ENCODE measurements around the gene SF3B3. TPM values are rescaled to one million over a fixed set of nuclear protein-coding genes. Genes with fewer than 3 reads are reported as not detected.

Gene SF3B3
- polyA plus RNA-seq, 10 donors = 174 to 266 (median 220) TPM

DNA sequence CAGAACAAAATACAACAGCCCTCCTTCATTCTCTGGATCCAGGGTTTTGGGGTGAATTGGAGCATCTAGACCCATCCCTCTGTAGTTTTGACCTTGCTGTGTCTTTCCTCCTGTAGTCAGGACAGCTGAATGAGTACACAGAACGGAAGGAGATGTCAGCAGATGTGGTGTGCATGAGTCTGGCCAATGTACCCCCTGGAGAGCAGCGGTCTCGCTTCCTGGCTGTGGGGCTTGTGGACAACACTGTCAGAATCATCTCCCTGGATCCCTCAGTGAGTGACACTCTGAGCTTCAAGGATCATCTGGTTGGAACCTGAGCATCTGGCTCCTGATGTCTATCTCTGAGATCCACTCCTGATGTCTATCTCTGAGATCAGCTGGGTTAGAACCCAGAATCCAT lies 32.4 kb downstream of the SF3B3 start:
- DNase-seq = no peak

DNA sequence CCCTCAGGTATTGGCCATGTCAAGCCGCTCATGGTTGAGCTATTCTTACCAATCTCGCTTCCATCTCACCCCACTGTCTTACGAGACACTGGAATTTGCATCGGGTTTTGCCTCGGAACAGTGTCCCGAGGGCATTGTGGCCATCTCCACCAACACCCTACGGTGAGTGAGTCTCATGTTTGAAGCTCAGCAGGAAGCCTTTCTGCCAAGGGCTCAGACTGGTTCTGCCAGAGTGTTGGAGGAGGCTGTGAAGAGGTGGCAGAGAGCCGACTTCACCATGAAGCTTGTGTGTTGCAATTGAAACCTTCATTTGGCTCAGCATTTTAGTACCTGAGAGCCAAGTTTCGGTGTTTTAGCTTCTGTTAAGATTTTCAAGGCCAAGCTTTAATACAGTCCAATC lies 38.0 kb downstream of the SF3B3 start:
- no peak for DNase-seq

DNA sequence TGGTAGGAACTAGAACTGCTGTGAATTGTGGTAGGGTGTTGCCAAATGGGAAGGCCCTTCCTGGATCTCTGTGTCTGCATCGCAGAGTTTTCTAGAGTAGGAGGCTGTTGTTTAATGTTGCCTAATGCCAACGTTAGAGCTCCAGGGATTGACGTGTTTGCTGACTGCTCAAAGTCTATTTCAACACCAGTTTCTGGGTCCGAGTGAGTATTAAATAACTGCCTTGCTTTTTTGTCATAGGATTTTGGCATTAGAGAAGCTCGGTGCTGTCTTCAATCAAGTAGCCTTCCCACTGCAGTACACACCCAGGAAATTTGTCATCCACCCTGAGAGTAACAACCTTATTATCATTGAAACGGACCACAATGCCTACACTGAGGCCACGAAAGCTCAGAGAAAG lies 40.0 kb downstream of the SF3B3 start:
- no peak for DNase-seq

- no peak for DNase-seq
Measured at GRCh38 chr16:70565053-70565452, 41.4 kb downstream of the SF3B3 start.

- no peak for DNase-seq
Measured at GRCh38 chr16:70568601-70569237, 45.1 kb downstream of the SF3B3 start.

GRCh38 chr16:70569752-70570151 lies 46.1 kb downstream of the SF3B3 start:
- DNase-seq = no peak

- no peak for DNase-seq
Measured at GRCh38 chr16:70570967-70571570, 47.5 kb downstream of the SF3B3 start.

GRCh38 chr16:70571623-70572022 lies 48.0 kb downstream of the SF3B3 start:
- DNase-seq = no peak

DNA sequence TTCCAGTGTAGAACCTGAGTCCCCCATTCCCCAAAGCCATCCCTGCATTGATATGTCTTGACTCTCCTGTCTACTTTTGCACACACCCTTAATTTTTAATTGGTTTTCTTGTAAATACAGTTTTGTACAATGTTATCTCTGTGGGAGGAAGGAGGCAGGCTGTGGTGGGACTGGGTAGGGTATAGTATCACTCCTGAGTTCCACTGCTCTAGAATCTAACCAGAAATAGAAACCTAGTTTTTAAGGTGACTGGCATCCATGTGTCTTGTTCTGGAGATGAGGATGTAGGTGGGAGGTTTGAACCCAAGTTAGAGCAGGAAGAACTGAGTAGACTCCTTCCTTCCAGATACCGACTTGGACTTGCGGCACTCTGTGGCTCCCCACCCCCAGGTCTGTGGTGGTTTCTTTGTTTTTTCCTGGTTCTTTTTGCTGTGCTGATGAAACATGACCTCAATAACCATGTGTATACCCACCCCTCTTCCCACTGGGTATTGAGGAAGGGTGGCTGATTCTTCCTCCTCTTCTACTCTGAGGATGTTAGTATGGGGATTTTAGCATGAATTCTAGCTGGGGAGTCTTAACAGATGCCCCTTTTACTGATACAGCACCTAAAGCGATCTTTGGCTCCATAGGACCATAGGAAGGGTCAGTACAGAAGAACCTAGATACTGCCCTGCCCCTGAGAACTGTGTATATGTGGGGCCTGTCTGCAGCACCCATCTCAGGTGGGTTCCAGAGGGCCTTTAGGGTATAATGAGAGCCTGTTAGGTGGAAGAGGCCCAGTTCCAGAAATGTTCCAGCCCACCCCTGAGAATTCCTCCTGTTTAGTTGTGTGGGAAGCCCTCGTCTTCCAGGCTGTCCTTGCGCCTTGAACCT lies 48.7 kb downstream of the SF3B3 start:
- DNase-seq = no peak

DNA sequence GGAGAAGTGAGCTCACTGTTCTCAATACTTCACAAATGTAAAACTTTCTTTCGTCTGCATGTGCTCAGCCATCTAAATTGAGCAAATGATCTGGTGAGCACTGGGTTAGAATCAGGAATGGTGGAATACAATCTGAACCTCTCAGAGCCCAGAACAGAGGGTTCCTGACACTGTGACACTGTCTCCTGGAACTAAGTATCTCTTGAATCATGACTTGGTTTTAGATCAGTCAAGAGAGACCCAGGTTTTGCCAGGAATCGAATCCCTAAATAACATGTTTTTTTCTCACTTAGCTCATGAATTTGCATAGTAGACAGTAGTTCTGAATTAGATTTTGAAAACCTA lies 49.3 kb downstream of the SF3B3 start:
- no peak for DNase-seq

GRCh38 chr16:70573451-70574121 lies 50.0 kb downstream of the SF3B3 start:
- DNase-seq = peak; percentile 84 to 94 (median 88)

DNA sequence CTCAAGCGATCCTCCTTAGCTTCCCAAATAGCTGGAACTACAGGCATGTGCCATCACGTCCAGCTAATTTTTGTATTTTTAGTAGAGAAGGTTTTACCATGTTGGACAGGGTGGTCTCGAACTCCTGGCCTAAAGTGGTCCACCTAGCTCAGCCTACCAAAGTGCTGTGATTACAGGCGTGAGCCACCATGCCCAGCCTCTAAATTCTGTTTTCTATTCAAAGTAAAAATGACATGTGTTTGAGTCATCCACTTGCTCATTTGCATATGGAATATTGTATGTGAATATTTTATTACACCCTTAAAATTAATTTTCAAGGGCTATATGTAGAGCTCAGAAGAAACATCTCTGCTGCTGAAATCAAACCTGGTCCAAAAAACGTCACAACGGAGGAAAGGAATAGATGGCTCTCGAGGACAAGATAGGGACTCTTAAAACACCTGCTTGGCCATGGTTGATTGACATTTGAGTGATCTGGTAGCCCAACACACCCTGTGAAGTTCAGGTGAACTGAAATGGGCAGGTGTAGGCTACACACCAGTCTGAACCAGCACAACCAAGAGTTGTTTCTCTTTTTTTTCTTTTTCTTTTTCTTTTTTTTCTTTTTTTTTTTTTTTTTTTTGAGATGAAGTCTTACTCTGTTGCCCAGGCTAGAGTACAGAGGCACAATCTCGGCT lies 51.1 kb downstream of the SF3B3 start:
- no peak for DNase-seq

GRCh38 chr16:70575376-70575775 lies 51.8 kb downstream of the SF3B3 start:
- DNase-seq = no peak

GRCh38 chr16:70576431-70577255 lies 53.0 kb downstream of the SF3B3 start:
- peak in 1 of 3 donors; percentile 52 for DNase-seq

GRCh38 chr16:70577256-70577698 lies 53.7 kb downstream of the SF3B3 start:
- DNase-seq = no peak

DNA sequence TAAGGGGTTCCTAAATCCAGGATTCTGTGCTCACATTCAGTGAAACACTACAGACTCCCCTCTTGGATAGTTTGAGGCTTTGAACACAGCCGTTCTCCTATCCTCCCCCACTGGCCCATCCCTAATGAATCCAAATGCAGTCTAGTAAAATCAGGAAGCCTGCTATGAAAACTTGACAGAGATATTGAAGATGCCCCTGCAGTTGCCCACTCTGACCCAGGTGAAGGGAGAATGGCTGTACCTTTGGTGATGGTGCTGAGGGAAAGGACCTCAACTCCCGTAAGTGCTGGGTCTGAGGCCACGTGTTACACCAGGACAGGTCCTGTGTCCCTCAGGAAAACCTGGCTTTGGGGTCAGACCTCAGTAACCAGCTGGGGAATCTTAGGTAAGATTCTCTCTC lies 54.4 kb downstream of the SF3B3 start:
- no peak for DNase-seq

DNA sequence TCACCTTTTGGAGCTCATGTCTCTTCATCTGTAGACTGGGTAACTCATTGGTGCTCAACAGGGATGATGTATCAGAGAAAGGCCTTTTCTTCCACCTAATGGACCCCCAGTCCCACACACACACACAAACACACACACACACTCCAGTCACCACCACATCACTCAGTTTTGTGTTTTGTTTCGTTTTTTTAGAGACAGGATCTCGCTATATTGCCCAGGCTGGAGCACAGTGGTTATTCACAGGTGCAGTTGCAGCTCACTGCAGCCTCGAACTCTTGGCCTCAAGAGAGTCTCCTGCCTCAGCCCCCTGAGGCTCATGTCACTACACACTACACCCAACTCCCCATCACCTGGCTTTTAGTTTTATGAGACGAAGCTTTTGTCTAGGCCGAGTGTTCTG lies 55.6 kb downstream of the SF3B3 start:
- no peak for DNase-seq

DNA sequence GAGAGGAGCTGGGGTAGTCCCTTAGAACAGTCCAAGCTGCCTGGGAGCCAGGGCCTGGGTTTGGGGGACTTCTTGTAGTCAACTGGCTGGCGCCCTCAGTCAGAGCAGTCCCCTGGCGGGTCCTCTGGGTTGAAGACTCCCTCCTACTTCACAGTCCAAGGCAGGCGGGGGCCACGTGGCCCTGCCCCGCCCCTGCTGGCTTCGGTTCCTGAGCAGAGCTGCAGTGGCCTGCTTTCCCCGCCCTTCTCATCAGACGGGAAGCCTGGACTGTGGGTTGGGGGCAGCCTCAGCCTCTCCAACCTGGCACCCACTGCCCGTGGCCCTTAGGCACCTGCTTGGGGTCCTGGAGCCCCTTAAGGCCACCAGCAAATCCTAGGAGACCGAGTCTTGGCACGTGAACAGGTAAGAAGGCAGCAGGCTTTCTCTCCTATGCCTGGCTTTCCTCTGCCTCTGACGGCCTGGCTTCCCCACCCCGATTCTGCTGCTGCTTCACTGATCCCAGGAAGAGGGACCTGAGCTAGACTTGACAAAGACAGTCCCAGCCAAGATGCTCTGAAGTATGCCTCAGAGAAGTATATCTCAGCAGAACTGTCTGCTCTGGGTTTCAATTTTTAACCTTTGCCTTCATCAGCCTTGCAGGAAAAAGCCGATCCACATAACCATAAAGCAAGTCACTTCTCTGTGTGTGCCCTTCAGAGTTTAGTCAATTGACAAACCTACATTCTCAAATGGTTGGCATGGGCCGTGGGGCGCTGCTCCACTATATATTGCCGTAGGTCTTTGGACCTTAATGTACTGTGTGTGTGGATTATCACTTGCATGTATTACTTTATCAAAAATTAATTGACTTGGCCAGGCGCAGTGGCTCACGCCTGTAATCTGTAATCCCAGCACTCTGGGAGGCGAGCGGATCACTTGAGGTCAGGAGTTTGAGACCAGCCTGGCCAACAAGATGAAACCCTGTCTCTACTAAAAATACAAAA lies 56.3 kb downstream of the SF3B3 start:
- peak in 2 of 3 donors; percentile 36 to 86 for DNase-seq

- DNase-seq = no peak
Measured at GRCh38 chr16:70582280-70582978, 58.8 kb downstream of the SF3B3 start.
